ENCODE measurements around the gene SPIRE2.
"Not testable (repeated sequence)": the region's sequence is repeated elsewhere in the genome, so short reads cannot be mapped to it uniquely, and the experiment has no call there.

SPIRE2 gene

GRCh38 chr16:89869911-89870310 is 41.6 kb downstream of the SPIRE2 start:
- no peak for DNase-seq (ENCODE audit: low spot score)

GRCh38 chr16:89870440-89870839 is 42.2 kb downstream of the SPIRE2 start:
- no peak for DNase-seq (ENCODE audit: low spot score)

GRCh38 chr16:89871895-89872294 is 43.6 kb downstream of the SPIRE2 start:
- DNase-seq (ENCODE audit: low spot score), result no peak

GRCh38 chr16:89873109-89873971 is 45.1 kb downstream of the SPIRE2 start, which contains the start of gene TCF25:
Gene TCF25, plus strand, starts transcription at chr16:89873592. Its CDS starts 76 bp downstream, at chr16:89873668.
- peak; percentile 96 for DNase-seq (ENCODE audit: low spot score)

GRCh38 chr16:89873972-89874689 is 45.9 kb downstream of the SPIRE2 start:
- DNase-seq (ENCODE audit: low spot score), result peak; percentile 97

GRCh38 chr16:89879123-89879522 is 50.8 kb downstream of the SPIRE2 start:
- DNase-seq (ENCODE audit: low spot score), result not testable (repeated sequence)

- DNase-seq (ENCODE audit: low spot score), result no peak
Measured at GRCh38 chr16:89880477-89881367, 52.4 kb downstream of the SPIRE2 start.

GRCh38 chr16:89881368-89881730 is 53.1 kb downstream of the SPIRE2 start:
- DNase-seq (ENCODE audit: low spot score), result no peak

- DNase-seq (ENCODE audit: low spot score), result no peak
Measured at GRCh38 chr16:89883346-89884040, 55.2 kb downstream of the SPIRE2 start.

GRCh38 chr16:89884041-89884421 is 55.8 kb downstream of the SPIRE2 start:
- DNase-seq (ENCODE audit: low spot score), result no peak

GRCh38 chr16:89887243-89887642 is 59.0 kb downstream of the SPIRE2 start:
- no peak for DNase-seq (ENCODE audit: low spot score)

- no peak for DNase-seq (ENCODE audit: low spot score)
Measured at GRCh38 chr16:89890200-89890599, 61.9 kb downstream of the SPIRE2 start.

- no peak for DNase-seq (ENCODE audit: low spot score)
Measured at GRCh38 chr16:89890886-89891657, 62.8 kb downstream of the SPIRE2 start.

- no peak for DNase-seq (ENCODE audit: low spot score)
Measured at GRCh38 chr16:89892055-89892630, 63.9 kb downstream of the SPIRE2 start.

- no peak for DNase-seq (ENCODE audit: low spot score)
Measured at GRCh38 chr16:89892635-89893034, 64.4 kb downstream of the SPIRE2 start.

GRCh38 chr16:89893642-89894548 is 65.6 kb downstream of the SPIRE2 start:
- DNase-seq (ENCODE audit: low spot score), result no peak

- no peak for DNase-seq (ENCODE audit: low spot score)
Measured at GRCh38 chr16:89895482-89896250, 67.4 kb downstream of the SPIRE2 start.

- no peak for DNase-seq (ENCODE audit: low spot score)
Measured at GRCh38 chr16:89897204-89897603, 68.9 kb downstream of the SPIRE2 start.

Measured in HuH-7.5 (cell line).